ENCODE data around the gene PER2.
"Not testable (repeated sequence)": the region's sequence is repeated elsewhere in the genome, so short reads cannot be mapped to it uniquely, and the experiment has no call there.

PER2 gene

GRCh38 chr2:238334885-238335284 is 46.5 kb upstream of the PER2 start:
- DNase-seq (ENCODE audit: extremely low spot score), result no peak
- ChIA-PET POLR2A (no interaction called here), CTCF (no interaction called here)
- no peak for TF ChIP-seq ARNT (IDR thresholded peaks at IDR 0.05)
- TF ChIP-seq, protein P1, sequence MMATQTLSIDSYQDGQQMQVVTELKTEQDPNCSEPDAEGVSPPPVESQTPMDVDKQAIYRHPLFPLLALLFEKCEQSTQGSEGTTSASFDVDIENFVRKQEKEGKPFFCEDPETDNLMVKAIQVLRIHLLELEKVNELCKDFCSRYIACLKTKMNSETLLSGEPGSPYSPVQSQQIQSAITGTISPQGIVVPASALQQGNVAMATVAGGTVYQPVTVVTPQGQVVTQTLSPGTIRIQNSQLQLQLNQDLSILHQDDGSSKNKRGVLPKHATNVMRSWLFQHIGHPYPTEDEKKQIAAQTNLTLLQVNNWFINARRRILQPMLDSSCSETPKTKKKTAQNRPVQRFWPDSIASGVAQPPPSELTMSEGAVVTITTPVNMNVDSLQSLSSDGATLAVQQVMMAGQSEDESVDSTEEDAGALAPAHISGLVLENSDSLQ (IDR thresholded peaks at IDR 0.05), result no peak

DNA sequence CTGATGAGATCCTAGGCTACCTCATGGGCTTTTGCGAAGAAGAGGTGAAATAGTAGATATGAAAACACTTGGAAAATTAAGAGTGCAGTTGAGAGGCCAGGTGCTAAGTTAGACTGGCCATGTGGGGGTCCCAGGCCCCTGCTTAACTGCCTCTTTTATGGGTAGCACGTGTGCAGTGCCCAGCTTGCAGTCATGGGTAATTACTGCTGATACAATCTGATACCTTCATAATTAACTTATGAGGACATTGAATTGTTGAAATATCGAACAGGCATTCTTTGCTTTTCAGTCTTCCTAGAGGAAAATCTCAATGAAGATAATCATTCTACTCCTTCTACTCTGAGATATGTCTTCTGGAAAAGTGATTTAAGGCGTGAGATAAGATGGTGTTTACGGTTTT is 43.5 kb upstream of the PER2 start:
- no peak for DNase-seq (ENCODE audit: extremely low spot score)
- POLR2A ChIA-PET, result no interaction called here
- CTCF ChIA-PET, result no interaction called here
- TF ChIP-seq LEF1 (IDR thresholded peaks at IDR 0.05; ENCODE audit: borderline replicate concordance) (no peak), BHLHE40 (IDR thresholded peaks at IDR 0.05; ENCODE audit: borderline replicate concordance) (no peak), HDGF (IDR thresholded peaks at IDR 0.05; ENCODE audit: borderline replicate concordance) (no peak), ZNF384 (IDR thresholded peaks at IDR 0.05) (no peak), SP1 (IDR thresholded peaks at IDR 0.05) (no peak), SUZ12 (IDR thresholded peaks at IDR 0.05) (no peak), TARDBP (IDR thresholded peaks at IDR 0.05) (no peak), ARNT (IDR thresholded peaks at IDR 0.05) (no peak), FOXK2 (IDR thresholded peaks at IDR 0.05) (no peak), ELF4 (IDR thresholded peaks at IDR 0.05) (no peak), CTBP1 (IDR thresholded peaks at IDR 0.05; ENCODE audit: borderline replicate concordance) (no peak), NFRKB (IDR thresholded peaks at IDR 0.05) (no peak), L3MBTL2 (conservative IDR thresholded peaks at IDR 0.05) (no peak)
- TF ChIP-seq, protein P1 (IDR thresholded peaks at IDR 0.05), result no peak

DNA sequence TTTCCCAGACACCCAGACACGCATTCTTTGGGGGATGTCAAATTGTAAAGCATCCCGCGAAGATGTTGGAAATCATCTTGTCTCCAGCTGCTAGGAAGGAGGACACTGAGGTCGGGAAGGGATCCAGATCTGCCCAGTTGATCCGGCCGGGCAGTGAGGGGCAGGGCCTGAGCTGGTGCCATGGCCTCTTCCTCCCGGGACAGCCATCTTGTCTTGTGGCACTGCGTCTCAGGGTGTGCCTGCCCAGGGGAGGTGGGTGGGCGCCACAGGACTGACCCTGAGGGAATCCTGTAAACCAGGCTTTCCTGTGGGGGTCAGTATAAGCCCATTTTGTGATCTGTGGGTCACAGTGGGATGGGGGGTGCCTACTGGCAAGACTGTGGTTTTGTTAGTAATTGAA is 42.0 kb upstream of the PER2 start:
- DNase-seq (ENCODE audit: extremely low spot score), result no peak
- TF ChIP-seq FOXA1 (IDR thresholded peaks at IDR 0.05), result no peak
- TF ChIP-seq, protein P1 (IDR thresholded peaks at IDR 0.05), result no peak
- no peak for TF ChIP-seq CTBP1 (IDR thresholded peaks at IDR 0.05; ENCODE audit: borderline replicate concordance)
- TF ChIP-seq ZNF384 (IDR thresholded peaks at IDR 0.05), result no peak
- TF ChIP-seq ELF4 (IDR thresholded peaks at IDR 0.05), result no peak
- CTCF ChIA-PET, result no interaction called here
- POLR2A ChIA-PET, result no interaction called here

- ChIA-PET CTCF (no interaction called here), POLR2A (no interaction called here)
- no peak for DNase-seq (ENCODE audit: extremely low spot score)
- TF ChIP-seq FOXK2 (IDR thresholded peaks at IDR 0.05), result no peak
Measured at GRCh38 chr2:238327751-238328150, 39.3 kb upstream of the PER2 start.

DNA sequence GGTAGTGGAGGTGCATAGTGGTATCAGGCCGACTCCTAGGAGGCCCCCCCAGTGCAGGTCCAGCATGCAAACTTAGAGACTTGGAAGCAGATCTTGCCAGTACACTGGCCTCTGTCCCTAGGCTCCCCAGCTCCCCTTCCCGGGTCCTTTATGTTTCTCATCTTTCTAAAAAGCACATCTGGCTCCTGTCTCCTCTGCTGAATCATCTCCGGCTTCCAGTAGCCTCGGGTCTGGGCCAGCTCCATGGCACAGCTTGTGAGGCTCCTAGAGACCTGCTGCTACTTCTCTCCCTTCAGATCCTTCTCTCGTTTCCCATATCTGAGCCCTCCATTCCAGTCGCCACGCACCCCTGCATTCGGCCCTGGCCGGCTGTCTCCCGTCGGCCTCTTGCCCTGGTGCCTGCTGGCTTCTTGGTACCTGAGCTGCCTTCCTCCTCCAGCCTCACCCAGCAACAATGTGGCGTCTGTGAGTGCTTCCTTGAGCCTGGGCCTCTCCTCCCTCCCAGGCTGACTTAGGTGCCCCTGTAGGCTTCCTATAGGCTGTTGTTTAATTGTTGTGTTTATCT is 38.5 kb upstream of the PER2 start:
- CTCF ChIA-PET, result no interaction called here
- no peak for DNase-seq (ENCODE audit: extremely low spot score)
- POLR2A ChIA-PET, result no interaction called here
- TF ChIP-seq, protein P1 (IDR thresholded peaks at IDR 0.05), result no peak
- no peak for TF ChIP-seq ELF4 (IDR thresholded peaks at IDR 0.05)

- ChIA-PET POLR2A (no interaction called here), CTCF (no interaction called here)
- DNase-seq (ENCODE audit: extremely low spot score), result no peak
- TF ChIP-seq L3MBTL2 (conservative IDR thresholded peaks at IDR 0.05), result no peak
- no peak for TF ChIP-seq ELF4 (IDR thresholded peaks at IDR 0.05)
- no peak for TF ChIP-seq NFRKB (IDR thresholded peaks at IDR 0.05)
- no peak for TF ChIP-seq FOXA1 (IDR thresholded peaks at IDR 0.05)
- no peak for TF ChIP-seq FOXK2 (IDR thresholded peaks at IDR 0.05)
- TF ChIP-seq CTBP1 (IDR thresholded peaks at IDR 0.05; ENCODE audit: borderline replicate concordance), result no peak
- no peak for TF ChIP-seq HDGF (IDR thresholded peaks at IDR 0.05; ENCODE audit: borderline replicate concordance)
- TF ChIP-seq TARDBP (IDR thresholded peaks at IDR 0.05), result no peak
- no peak for TF ChIP-seq LEF1 (IDR thresholded peaks at IDR 0.05; ENCODE audit: borderline replicate concordance)
- TF ChIP-seq, protein P1 (IDR thresholded peaks at IDR 0.05), result no peak
- no peak for TF ChIP-seq ARNT (IDR thresholded peaks at IDR 0.05)
- TF ChIP-seq BHLHE40 (IDR thresholded peaks at IDR 0.05; ENCODE audit: borderline replicate concordance), result no peak
- TF ChIP-seq FOXM1 (IDR thresholded peaks at IDR 0.05; ENCODE audit: borderline replicate concordance), result no peak
- TF ChIP-seq ZNF384 (IDR thresholded peaks at IDR 0.05), result no peak
Measured at GRCh38 chr2:238325694-238326093, 37.3 kb upstream of the PER2 start.

DNA sequence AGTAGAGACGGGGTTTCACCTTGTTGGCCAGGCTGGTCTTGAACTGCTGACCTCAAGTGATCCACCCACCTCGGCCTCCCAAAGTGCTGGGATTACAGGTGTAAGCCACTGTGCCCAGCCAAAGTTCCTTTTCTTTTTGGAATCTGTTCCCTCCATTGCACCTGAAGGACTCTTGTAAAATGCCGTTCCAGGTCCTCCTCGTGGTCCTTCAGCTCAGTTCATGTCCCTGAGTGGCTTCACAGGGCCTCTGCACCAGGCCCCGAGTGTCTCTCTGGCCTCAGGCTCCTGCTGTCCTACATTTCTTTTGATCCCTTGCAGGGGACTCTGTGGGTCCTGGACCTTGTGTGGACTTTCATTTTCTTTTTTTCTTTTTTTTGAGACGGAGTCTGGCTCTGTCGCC is 35.8 kb upstream of the PER2 start:
- CTCF ChIA-PET; DNase-seq (ENCODE audit: extremely low spot score); POLR2A ChIA-PET: not testable (repeated sequence)

Measured in HEK293T (cell line).